ENCODE measurements around the gene ADGRG1.
"Not testable (repeated sequence)": the region's sequence is repeated elsewhere in the genome, so short reads cannot be mapped to it uniquely, and the experiment has no call there.

ADGRG1 gene

GRCh38 chr16:57628008-57628781, at the start of gene ADGRG1:
Gene ADGRG1 (plus strand): TSS chr16:57628630. CDS start chr16:57650288, 21,658 bp downstream.
- DNase-seq, result peak; percentile 4

DNA sequence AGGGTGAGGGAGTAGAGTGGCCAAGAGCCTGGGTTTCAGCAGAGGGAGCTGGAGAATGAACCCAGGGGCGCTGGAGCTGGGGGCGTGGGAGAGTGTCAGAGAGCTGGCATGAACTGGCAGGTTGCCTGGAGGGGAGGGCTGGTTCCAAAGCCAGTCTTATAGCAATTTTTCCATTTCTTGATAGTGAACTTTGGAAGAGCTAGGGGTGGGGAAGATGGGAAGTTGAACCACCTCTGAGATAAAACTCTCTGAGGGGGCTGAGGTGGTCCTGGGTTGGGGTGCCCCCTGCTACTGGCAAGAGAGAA, 49.1 kb upstream of the ADGRG1 start:
- DNase-seq, result no peak

DNA sequence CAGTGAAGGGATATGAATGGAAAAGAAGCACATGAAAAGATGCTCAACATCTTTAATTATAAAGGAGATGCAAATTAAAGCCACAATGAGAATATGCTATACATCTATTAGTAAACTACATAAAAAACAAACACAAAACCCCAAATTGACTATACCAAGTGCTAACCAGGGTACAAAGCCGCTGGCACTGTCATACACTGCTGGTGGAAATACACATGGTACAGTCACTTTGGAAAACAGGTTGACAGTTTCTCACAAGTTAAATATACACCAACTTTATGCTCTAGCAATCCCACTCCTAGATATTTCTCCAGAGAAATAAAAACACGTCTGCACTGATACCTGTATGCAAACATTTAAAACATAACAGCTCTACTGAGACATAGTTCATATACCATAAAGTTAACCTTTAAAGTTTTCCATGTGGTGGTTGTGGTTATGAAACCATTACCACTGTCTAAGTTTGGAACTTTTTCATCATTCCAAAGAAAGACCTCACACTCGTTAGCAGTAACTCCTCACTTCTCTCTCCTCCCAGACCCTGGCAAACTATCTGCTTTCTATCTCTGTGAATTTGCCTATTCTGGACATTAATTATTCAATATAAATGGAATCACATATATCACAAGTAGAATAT, 43.3 kb upstream of the ADGRG1 start:
- no peak for DNase-seq

DNA sequence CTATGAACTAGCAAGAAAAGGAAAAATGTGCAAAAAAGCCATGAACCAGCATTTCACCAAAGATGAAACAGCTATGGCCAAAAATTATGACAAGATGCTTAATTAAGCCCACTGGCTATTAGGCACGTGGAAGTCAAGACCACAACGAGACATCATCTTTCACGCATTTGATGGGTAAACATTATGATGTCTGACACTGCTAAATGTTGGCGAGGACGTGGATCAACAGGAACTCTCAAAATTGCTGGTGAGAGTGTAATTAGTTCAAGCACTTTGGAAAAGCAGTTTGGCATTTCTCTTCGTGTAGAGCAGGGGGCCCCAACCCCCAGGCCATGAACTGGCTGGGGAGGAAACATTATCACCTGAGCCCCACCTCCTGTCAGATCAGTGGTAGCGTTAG, 39.6 kb upstream of the ADGRG1 start:
- DNase-seq, result no peak

- DNase-seq, result no peak
Observed at GRCh38 chr16:57589374-57589773, 39.1 kb upstream of the ADGRG1 start.

GRCh38 chr16:57590654-57591085, 37.8 kb upstream of the ADGRG1 start:
- no peak for DNase-seq

- peak; percentile 48 for DNase-seq
Observed at GRCh38 chr16:57591086-57591869, 37.2 kb upstream of the ADGRG1 start.

DNA sequence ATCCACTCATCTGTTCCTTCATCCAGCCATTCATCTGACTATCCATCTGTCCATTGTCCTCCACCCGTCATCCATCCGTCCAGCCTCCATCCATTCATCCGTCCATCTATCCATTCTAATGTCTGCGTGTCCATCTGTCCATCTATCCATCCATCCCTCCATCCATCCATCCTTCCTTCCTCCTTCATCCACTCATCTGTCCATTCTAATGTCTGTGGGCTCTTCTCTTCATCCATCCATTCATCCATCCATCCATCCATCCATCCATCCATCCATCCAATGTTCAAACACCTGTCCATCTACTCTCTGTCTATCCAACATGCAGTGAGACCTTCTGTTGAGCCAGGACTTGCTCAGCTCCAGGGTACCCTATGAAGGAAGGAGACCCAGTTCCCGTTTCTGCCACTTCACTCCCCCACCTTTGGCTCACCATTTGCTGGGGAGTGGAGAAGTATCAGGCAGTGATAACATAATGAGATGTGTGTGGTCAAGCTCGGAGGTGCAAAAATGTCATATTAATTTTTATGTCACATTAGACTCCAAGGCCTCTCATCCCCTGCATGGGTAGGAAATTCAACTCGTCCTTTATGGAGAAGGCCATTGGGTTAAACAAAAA, 36.5 kb upstream of the ADGRG1 start:
- no peak for DNase-seq

DNA sequence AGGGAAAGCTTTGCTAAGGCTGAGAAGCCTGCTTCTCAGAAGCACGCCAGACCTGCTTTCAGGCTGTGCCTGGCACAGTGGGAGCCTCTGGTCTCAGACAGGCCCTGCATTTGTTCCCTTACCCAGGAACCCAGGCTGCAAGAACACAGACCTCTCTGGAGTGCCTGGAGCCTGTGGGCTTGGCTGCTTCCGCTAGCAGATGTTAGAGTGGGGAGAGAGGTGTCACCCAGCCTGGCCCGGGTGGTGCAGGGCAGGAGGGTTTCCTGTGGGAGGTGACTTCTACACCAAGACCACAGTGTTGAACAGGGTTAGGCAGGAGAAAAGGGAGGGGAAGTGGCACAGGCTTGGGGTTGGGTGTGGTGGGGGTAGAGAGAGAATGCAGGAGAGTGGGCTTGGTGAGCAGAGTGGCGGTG, 35.8 kb upstream of the ADGRG1 start:
- peak; percentile 74 for DNase-seq

GRCh38 chr16:57593021-57593420, 35.4 kb upstream of the ADGRG1 start:
- DNase-seq, result no peak

DNA sequence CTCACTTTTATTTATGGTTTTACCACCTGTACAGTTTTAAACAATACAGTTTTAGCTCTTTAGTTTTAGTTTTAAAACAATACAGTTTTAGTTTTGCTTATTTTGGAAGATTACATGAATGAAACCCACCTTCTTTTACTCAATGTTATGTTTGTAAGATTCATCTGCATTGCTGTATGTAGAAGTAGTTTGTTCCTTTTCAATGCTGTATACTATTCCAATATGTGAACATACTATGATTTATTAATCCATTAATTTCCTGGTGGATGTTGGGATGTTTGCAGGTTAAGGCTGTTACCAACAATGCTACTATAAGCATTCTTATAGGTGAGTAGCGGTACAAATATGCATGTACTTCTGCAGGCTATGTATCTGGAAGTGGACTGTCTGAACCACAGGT, 34.4 kb upstream of the ADGRG1 start:
- DNase-seq, result no peak

DNA sequence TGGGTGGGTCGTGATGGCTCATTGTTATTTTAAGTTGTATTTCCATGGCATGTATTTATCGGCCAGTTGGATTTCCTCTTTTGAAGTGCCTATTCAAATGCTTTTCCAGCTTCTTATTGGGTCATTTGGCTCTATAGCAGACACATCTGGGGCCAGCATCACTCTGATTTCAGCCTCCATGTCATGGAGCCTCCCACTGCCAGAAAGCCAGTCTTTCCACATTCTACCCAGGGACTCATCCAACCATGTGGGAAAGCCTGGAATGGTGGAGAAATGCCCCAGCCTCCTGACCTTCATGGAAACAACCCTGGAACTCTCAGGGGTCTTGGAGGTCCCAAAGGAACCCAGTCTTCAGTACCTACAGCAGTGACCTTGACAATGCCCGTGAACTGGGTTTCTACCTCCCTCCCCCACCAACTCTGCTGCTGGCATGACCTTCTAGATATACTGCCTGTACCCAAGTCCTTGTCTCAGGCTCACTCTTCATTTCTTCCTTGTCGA, 33.8 kb upstream of the ADGRG1 start:
- no peak for DNase-seq

DNA sequence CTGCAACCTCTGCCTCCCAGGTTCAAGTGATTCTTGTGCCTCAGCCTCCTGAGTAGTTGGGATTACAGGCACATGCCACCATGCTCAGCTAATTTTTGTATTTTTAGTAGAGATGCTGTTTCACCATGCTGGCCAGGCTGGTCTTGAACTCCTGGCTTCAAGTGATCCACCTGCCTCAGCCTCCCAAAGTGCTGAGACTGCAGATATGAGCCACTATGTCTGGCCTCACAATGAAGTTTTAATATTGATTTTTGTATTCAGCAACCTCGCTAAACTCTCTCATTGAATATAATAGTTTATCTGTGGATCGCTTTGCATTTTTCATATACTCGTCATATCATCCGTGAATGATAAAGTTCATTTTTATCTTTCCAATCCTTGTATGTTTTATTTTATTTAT, 32.2 kb upstream of the ADGRG1 start:
- not testable (repeated sequence) for DNase-seq

- DNase-seq, result no peak
Observed at GRCh38 chr16:57598437-57598836, 30.0 kb upstream of the ADGRG1 start.

DNA sequence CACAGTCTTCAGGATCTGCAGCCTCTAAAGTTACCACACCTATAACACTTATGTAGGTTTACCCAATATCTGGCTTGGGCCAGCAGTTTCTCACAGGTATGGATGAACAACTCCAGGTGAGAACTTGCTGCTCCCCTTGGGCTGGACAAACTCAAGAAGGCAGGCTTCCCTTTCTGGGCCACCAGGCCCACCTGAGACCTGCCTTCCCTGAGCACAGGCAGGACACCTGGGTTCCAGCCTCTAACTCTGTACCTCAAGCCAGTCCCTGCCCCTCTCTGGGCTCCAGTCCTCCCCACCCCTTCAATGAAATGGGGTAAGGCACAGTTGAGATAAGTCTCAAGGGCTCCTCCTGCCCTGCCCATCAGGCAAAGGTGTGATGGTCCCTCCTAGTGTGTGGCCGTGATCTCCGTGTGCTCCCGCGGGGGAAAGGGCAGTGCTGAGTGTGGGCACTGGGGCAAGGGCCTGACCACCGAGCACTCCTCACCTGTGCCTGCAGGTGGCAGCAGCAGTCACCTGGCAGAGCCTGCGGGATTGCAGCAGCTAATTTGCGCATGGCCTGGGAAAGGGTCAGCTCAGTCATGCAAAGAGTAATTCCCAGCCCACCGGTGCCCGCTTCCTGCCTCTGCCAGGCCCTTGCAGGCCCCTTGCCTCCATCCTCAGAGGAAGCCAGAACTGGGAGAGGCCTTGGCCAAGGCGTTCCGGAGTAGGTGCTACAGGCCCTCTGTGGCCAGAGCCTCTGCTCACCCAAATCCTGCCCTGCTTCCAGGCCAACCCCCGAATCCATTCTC, 28.2 kb upstream of the ADGRG1 start:
- DNase-seq, result no peak

DNA sequence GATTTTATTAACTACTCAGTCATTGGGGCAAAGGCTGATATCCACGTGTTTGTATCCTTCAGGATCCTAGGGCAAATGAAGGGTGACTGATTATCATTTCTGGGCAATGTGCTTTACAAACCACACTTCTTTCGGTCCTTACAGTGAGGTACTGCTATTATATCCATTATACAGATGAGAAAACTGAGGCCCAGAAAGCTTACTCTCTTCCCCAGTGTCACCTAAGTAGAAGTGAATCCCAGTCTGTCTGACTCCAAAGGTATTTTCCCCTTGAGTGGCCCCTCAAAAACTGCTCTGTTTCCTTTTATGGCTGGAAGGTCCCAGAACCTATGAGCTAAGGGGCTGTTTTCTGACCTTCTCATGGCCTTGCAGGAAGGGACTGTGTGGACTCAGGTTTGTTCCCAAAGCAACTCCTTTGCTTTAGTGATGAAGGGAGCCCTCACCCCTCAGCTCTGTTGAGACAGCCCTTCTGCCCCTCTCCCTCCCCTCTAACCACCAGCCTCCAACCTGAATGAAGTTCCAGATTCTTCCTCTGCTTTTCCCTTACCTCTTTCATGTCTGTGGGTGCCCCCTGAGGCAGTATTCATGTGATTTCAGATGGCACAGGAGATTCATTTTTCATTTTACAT, 27.4 kb upstream of the ADGRG1 start:
- DNase-seq, result no peak

DNA sequence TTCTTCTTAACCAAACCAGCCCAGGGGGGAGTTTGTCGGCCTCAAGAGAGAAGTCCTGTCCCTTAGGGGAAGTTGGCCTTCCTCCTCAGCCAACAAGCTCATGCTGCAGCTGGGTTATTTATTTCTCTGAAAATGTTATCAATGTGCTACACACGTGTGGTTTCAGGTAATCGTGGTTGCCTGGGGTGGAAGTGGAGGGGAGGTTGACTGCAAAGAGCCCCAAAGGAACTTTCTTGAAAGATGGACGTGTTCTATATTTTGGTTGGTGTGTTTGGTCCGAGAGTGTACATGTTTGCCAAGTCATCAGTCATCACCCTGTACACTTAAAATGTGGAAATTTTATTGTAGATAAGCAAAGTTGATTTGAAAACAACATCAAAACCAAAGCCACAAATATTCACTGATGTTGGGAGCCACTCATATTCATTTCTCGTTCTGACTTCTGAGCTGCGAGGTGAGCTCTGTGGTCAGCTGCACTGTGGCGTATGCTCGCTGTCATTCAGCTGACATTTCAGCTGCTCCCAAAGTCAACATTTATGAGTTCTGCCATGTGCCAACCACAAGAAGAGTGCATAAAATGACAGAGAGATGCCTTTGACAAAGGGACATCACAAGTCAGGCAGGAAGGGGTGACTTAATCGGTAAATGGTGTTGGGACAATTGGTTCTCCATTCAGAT, 26.5 kb upstream of the ADGRG1 start:
- peak; percentile 35 for DNase-seq

DNA sequence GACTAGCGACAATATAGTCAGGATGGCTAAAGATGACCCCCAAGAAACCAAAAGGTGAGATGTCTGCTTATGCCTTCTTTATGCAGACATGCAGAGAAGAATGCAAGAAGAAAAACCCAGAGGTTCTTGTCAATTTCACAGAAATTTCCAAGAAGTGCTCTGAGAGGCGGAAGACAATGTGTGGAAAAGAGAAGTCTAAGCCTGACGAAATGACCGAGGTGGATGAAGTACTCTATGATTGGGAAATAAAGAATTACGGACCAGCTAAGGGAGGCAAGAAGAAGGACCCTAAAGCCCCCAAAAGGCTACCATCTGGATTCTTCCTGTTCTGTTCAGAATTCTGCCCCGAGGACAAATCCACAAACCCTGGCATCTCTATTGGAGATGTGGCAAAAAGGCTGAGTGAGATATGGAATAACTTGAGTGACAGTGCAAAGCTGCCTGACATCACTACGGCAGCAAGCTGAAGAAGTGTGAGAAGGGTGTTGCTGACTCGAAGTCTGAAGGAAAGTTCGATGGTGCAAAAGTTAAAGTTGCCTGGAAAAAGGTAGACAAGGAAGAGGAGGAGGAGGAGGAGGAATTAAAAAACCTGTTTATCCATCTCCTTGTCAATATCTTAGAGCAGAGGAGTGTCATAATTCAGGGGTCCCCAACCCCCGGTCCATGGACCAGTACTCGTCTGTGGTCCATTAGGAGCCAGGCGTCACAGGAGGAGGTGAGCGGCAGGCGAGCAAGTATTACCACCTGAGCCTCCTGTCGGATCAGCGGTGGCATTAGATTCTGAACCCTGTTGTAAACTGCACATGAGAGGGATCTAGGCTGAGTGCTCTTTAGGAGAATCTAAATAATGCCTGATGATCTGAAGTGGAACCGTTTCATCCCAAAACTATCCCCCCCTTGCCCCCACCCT, 25.1 kb upstream of the ADGRG1 start:
- DNase-seq, result no peak

- DNase-seq, result no peak
Observed at GRCh38 chr16:57604177-57604576, 24.3 kb upstream of the ADGRG1 start.

GRCh38 chr16:57606147-57606846, 22.1 kb upstream of the ADGRG1 start:
- no peak for DNase-seq
